Gastroesophageal sphincter (tissue), 4 donors: ENCODE measurements around the gene TIGD4. TPM values are rescaled to one million over a fixed set of nuclear protein-coding genes. Genes with fewer than 3 reads are reported as not detected.

Experiments
- ATAC-seq: fragments of 150-250 bp; one replicate; pipeline ENCODE4 v1.9.1; 2016; ENCODE audit warnings: mild to moderate bottlenecking, moderate library complexity
- H3K27ac ChIP-seq, 4 donors: fragments of 200-600 bp; sonication (generic) in 3 of 4; 1 replicate in 3 of 4; 2 replicates in 1 of 4; pipeline ENCODE4 v1.5.1; 2016 to 2019
- H3K27me3 ChIP-seq: fragments of 200-600 bp; sonication (generic); one replicate; pipeline ENCODE4 v1.5.1; 2019
- H3K36me3 ChIP-seq, 2 donors: fragments of 200-600 bp; sonication (generic); one replicate each; pipeline ENCODE4 v1.5.1; 2019; ENCODE audit warnings: control low read depth in 1 of 2
- H3K4me1 ChIP-seq, 3 donors: fragments of 200-600 bp; sonication (generic); 1 replicate in 2 of 3; 2 replicates in 1 of 3; pipeline ENCODE4 v1.5.1; 2016 to 2019; ENCODE audit warnings: control low read depth in 2 of 3
- H3K4me3 ChIP-seq, 2 donors: fragments of 200-600 bp; sonication (generic); one replicate each; pipeline ENCODE4 v1.5.1; 2019; ENCODE audit warnings: mild to moderate bottlenecking in 1 of 2, moderate library complexity in 1 of 2
- H3K9me3 ChIP-seq, 3 donors: fragments of 200-600 bp; sonication (generic); one replicate each; pipeline ENCODE4 v1.5.1; 2017 to 2019; ENCODE audit warnings: control low read depth in 2 of 3
- EP300 ChIP-seq: sonication (generic); formaldehyde crosslinking; IDR thresholded peaks from one replicate; pipeline ENCODE4 v1.6.1; 2017; ENCODE audit warnings: antibody characterized with exemption, mild to moderate bottlenecking
- POLR2A ChIP-seq, 2 donors: fragments of 450-650 bp; IDR thresholded peaks; one replicate each; pipeline ENCODE4 v1.6.1; 2017; ENCODE audit warnings: antibody characterized with exemption in 2 of 2, mild to moderate bottlenecking in 2 of 2, moderate library complexity in 1 of 2
- POLR2AphosphoS5 ChIP-seq: sonication (generic); formaldehyde crosslinking; IDR thresholded peaks from one replicate; pipeline ENCODE4 v1.6.1; 2017; ENCODE audit warnings: antibody characterized with exemption
- WGBS, 2 donors: methylation state at CpG; one replicate each; pipeline ENCODE4 v1.1.5; 2018; ENCODE audit warnings: low coverage in 1 of 2; 5-methylcytosine and 5-hydroxymethylcytosine counted together
- total RNA-seq, 4 donors: library from RNA; depleted of rRNA; stranded (reverse); fragments of >200 nt; gene quantifications; one replicate each; pipeline ENCODE4 v1.1.0, GENCODE V29; 2016
- TF ChIP-seq, protein P1 (sequence below), 4 experiments: fragments of 200-600 bp in 2 of 4; fragments of 450-650 bp in 2 of 4; sonication (generic) in 1 of 4; IDR thresholded peaks; one replicate each; pipeline ENCODE4 v1.5.1; 2017 to 2019; ENCODE audit warnings: antibody characterized with exemption in 4 of 4, mild to moderate bottlenecking in 2 of 4, moderate library complexity in 2 of 4

The TIGD4 gene
- total RNA-seq, 4 donors from 2014 or later: 0.22 to 0.94 (median 0.47) TPM

DNA sequence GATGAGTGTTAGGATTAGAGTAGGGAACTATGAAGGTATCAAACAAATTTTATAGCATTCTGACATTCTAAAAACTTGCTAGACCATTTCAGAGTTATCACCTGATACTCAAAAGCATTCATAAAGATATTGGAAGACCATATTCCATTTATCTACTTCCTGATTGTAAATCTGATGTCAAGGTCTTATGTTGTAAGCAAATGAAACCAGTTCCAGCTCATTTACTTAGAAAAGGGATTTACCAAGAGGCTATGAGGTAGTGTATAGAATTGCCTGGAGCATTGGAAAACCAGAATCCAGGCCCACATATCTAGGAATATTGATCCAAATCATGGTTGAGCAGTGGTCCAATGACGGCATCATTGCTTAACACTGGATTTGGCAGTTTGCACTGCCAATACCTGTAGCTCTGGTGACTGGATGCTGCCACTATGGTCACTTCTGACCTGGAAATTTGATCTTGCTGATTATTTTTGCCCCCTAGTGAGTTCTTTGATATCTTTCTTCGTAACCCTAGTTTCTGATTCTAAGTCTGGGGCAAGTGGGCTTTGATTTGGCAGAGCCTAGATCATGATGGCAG lies 25.6 kb upstream of the TIGD4 start:
- no peak overlapping the region for H3K27ac ChIP-seq
- 95 to 100% methylated on average over 1 to 2 of the region's 2 CpGs for WGBS, 2 donors

DNA sequence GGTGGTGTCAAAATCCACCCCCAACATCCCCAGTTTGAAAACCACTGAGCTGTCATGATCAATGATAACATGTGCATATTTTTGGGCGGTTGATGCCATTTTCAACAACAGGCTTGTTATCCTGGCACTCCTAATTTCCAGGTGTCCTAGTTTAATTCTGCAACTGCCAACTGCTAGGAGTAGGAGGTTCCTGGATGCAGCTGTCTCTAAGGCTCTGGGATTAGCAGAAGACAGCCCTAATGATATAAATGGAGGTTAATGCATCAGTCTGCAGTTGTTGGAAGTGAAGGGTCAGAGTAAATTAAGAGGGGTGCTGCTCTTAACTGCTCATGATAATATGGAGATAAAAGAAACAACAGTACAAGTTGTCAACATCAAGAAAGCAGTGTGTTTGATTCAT lies 24.0 kb upstream of the TIGD4 start:
- no peak overlapping the region for H3K27ac ChIP-seq
- WGBS, 2 donors: 100% methylated on average over 1 of the region's 1 CpG
- peaks cover 0 to 37% (median 3%) of the 10 kb centered on the region in 3 donors for H3K4me1 ChIP-seq
- H3K4me3 ChIP-seq: no peak overlapping the region
- no peak for ATAC-seq
- TF ChIP-seq POLR2A (IDR thresholded peaks at IDR 0.05) (no peak), EP300 (no peak), POLR2AphosphoS5 (no peak)
- TF ChIP-seq, protein P1, sequence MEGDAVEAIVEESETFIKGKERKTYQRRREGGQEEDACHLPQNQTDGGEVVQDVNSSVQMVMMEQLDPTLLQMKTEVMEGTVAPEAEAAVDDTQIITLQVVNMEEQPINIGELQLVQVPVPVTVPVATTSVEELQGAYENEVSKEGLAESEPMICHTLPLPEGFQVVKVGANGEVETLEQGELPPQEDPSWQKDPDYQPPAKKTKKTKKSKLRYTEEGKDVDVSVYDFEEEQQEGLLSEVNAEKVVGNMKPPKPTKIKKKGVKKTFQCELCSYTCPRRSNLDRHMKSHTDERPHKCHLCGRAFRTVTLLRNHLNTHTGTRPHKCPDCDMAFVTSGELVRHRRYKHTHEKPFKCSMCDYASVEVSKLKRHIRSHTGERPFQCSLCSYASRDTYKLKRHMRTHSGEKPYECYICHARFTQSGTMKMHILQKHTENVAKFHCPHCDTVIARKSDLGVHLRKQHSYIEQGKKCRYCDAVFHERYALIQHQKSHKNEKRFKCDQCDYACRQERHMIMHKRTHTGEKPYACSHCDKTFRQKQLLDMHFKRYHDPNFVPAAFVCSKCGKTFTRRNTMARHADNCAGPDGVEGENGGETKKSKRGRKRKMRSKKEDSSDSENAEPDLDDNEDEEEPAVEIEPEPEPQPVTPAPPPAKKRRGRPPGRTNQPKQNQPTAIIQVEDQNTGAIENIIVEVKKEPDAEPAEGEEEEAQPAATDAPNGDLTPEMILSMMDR (IDR thresholded peaks at IDR 0.05): no peak
- H3K36me3 ChIP-seq: no peaks in the 10 kb centered on the region
- no peaks in the 10 kb centered on the region for H3K27me3 ChIP-seq
- no peaks in the 10 kb centered on the region for H3K9me3 ChIP-seq

More for the DNA sequence above, 25.6 kb upstream of the TIGD4 start:
- Histone ChIP-seq H3K4me1 (peaks cover 0 to 37% (median 3%) of the 10 kb centered on the region in 3 donors), H3K36me3 (no peaks in the 10 kb centered on the region), H3K27me3 (no peaks in the 10 kb centered on the region), H3K4me3 (no peak overlapping the region), H3K9me3 (no peaks in the 10 kb centered on the region)
- no peak for TF ChIP-seq POLR2A (IDR thresholded peaks at IDR 0.05)
- TF ChIP-seq EP300: no peak
- no peak for TF ChIP-seq POLR2AphosphoS5
- TF ChIP-seq, protein P1 (IDR thresholded peaks at IDR 0.05): no peak
- ATAC-seq: no peak

DNA sequence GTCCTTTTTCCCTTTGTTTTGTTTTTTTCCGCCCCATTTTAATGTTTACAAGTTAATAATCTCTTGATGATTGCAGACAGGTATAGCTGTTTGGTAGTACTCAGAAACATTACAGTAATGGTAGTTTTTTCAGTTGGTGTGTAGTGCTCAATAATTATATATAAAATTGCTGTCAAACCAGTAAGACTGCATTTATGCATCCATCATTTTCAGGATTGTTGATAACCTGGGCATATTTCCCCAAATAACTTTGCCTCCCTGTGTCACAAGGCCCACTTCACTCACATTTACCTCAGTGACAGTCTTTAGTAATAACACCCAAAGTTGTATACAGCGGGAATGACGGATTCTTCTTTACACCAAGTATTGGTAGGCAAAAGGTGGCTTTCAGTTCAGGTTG lies 16.4 kb upstream of the TIGD4 start:
- H3K36me3 ChIP-seq: no peaks in the 10 kb centered on the region
- WGBS, 2 donors: 100% methylated on average over 2 to 3 of the region's 3 CpGs
- H3K4me1 ChIP-seq: peaks cover 0 to under 1% (median 0%) of the 10 kb centered on the region in 3 donors
- H3K4me3 ChIP-seq: no peak overlapping the region
- no peak overlapping the region for H3K27ac ChIP-seq
- no peak for TF ChIP-seq POLR2AphosphoS5
- TF ChIP-seq EP300: no peak
- TF ChIP-seq, protein P1 (IDR thresholded peaks at IDR 0.05): no peak
- TF ChIP-seq POLR2A (IDR thresholded peaks at IDR 0.05): no peak
- H3K9me3 ChIP-seq: no peaks in the 10 kb centered on the region
- no peak for ATAC-seq
- H3K27me3 ChIP-seq: no peaks in the 10 kb centered on the region

DNA sequence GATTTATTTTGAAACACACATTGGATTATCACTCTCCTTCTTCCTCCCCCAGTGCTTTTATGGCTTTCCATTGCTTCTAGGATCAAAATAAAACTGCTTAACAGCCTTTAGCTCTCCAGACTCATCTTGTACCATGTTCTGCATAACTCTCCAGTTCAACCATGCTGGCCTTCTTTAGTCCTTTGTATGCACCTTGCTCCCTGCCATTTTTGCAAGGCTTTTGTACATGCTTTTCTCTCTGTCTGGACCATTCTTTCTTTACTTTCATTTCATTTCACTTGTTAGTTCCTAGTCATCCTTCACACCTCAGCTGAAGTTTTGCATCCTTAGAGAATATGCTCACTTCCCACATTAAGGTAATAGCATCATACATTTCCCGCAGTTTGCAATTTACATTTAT lies 7.1 kb upstream of the TIGD4 start:
- TF ChIP-seq POLR2AphosphoS5 (no peak), EP300 (no peak), POLR2A (IDR thresholded peaks at IDR 0.05) (no peak)
- TF ChIP-seq, protein P1 (IDR thresholded peaks at IDR 0.05): no peak
- Histone ChIP-seq H3K27me3 (no peaks in the 10 kb centered on the region), H3K4me3 (no peak overlapping the region), H3K4me1 (peaks cover 0 to 48% (median 1%) of the 10 kb centered on the region in 3 donors), H3K27ac (no peak overlapping the region), H3K36me3 (peaks cover 0 to 8% of the 10 kb centered on the region in 2 donors), H3K9me3 (no peaks in the 10 kb centered on the region)
- no peak for ATAC-seq
- WGBS, 2 donors: 89 to 100% methylated on average over 1 of the region's 1 CpG
